HepG2 (cell line): ENCODE results near the gene STIM1. TPM values are rescaled to one million over a fixed set of nuclear protein-coding genes. Genes with fewer than 3 reads are reported as not detected.
A peak's percentile ranks its signal among the peaks of the same experiment; 100 is the strongest.

Source experiments
- ARID5B ChIP-seq: IDR thresholded peaks from 2 replicates; pipeline ENCODE4 v1.4.0; 2020; ENCODE audit warnings: mild to moderate bottlenecking, missing genetic modification reagents
- CREM ChIP-seq, 2 experiments: sonication (generic) in 1 of 2; formaldehyde crosslinking in 1 of 2; IDR thresholded peaks; 2 replicates each; pipeline versions ENCODE4 v1.4.0 to v1.6.1; 2016 to 2020; ENCODE audit warnings: antibody characterized with exemption in 1 of 2, mild to moderate bottlenecking in 1 of 2, missing genetic modification reagents in 1 of 2
- KLF15 ChIP-seq: sonication (generic); formaldehyde crosslinking; IDR thresholded peaks from 2 replicates; pipeline ENCODE4 v1.8.1; 2023; ENCODE audit warnings: borderline replicate concordance, mild to moderate bottlenecking, inconsistent platforms, missing genetic modification reagents, mixed read lengths
- MIER3 ChIP-seq: IDR thresholded peaks from 2 replicates; pipeline ENCODE4 v1.6.1; 2016; ENCODE audit warnings: missing compliant biosample characterization, borderline replicate concordance
- RFXAP ChIP-seq: sonication (generic); formaldehyde crosslinking; IDR thresholded peaks from 2 replicates; pipeline ENCODE4 v1.4.0; 2020; ENCODE audit warnings: missing genetic modification reagents, borderline replicate concordance
- SALL2 ChIP-seq: sonication (generic); formaldehyde crosslinking; IDR thresholded peaks from 2 replicates; pipeline ENCODE4 v1.8.1; 2023; ENCODE audit warnings: mild to moderate bottlenecking, missing genetic modification reagents, inconsistent platforms
- SAP130 ChIP-seq: IDR thresholded peaks from 2 replicates; pipeline ENCODE4 v1.6.1; 2016; ENCODE audit warnings: low read depth
- ZBTB38 ChIP-seq: sonication (generic); formaldehyde crosslinking; IDR thresholded peaks from 2 replicates; pipeline ENCODE4 v1.5.1; 2020; ENCODE audit warnings: mild to moderate bottlenecking, missing genetic modification reagents
- ZNF326 ChIP-seq: sonication (generic); formaldehyde crosslinking; IDR thresholded peaks from 2 replicates; pipeline ENCODE4 v1.4.0; 2020; ENCODE audit warnings: missing genetic modification reagents, borderline replicate concordance
- ZNF790 ChIP-seq: sonication (generic); formaldehyde crosslinking; IDR thresholded peaks from 2 replicates; pipeline ENCODE4 v1.8.0; 2022; ENCODE audit warnings: missing genetic modification reagents, mild to moderate bottlenecking, borderline replicate concordance
- polyA plus RNA-seq, 8 experiments: library from polyadenylated mRNA; depleted of rRNA in 3 of 8; stranded (reverse) in 7 of 8; unstranded in 1 of 8; fragments of >200 nt; fragmentation: Illumina TruSeq in 4 of 8; extraction: Trizol in 4 of 8; gene quantifications; 2 replicates each; pipeline versions ENCODE4 v1.2.1 to v1.2.3, GENCODE V29; 2011 to 2016; ENCODE audit warnings: low read depth in 4 of 8, missing spikeins in 1 of 8, mixed read lengths in 1 of 8; ENCODE audit not compliant: insufficient read depth in 1 of 8
- total RNA-seq, 5 experiments: library from RNA; depleted of rRNA; stranded (reverse); fragments of >200 nt; fragmentation: Illumina TruSeq; extraction: Trizol; gene quantifications; 2 replicates each; pipeline ENCODE4 v1.2.3, GENCODE V29; 2016; ENCODE audit warnings: low read depth in 1 of 5
- TF ChIP-seq, protein P1 (sequence below): fragments of 450-650 bp; IDR thresholded peaks from 2 replicates; pipeline ENCODE4 v1.6.1; 2017; ENCODE audit warnings: mild to moderate bottlenecking
- TF ChIP-seq, protein P2 (sequence below): sonication (generic); formaldehyde crosslinking; IDR thresholded peaks from 2 replicates; pipeline ENCODE4 v1.4.0; 2020; ENCODE audit warnings: mild to moderate bottlenecking, missing genetic modification reagents, borderline replicate concordance
- TF ChIP-seq, protein P3 (sequence below): sonication (generic); formaldehyde crosslinking; IDR thresholded peaks from 2 replicates; pipeline ENCODE4 v1.9.0; 2021; ENCODE audit warnings: missing genetic modification reagents, borderline replicate concordance

Gene STIM1
- total and polyA plus RNA-seq, 2 of the 13 experiments (the other 11 are each of a cell fraction or from before 2014, with no cell fraction given) = 19.2 to 28.5 TPM

GRCh38 chr11:4060182-4060923 is 204.9 kb downstream of the STIM1 start (continued):
- TF ChIP-seq, protein P1, sequence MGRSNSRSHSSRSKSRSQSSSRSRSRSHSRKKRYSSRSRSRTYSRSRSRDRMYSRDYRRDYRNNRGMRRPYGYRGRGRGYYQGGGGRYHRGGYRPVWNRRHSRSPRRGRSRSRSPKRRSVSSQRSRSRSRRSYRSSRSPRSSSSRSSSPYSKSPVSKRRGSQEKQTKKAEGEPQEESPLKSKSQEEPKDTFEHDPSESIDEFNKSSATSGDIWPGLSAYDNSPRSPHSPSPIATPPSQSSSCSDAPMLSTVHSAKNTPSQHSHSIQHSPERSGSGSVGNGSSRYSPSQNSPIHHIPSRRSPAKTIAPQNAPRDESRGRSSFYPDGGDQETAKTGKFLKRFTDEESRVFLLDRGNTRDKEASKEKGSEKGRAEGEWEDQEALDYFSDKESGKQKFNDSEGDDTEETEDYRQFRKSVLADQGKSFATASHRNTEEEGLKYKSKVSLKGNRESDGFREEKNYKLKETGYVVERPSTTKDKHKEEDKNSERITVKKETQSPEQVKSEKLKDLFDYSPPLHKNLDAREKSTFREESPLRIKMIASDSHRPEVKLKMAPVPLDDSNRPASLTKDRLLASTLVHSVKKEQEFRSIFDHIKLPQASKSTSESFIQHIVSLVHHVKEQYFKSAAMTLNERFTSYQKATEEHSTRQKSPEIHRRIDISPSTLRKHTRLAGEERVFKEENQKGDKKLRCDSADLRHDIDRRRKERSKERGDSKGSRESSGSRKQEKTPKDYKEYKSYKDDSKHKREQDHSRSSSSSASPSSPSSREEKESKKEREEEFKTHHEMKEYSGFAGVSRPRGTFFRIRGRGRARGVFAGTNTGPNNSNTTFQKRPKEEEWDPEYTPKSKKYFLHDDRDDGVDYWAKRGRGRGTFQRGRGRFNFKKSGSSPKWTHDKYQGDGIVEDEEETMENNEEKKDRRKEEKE = no peak
- TF ChIP-seq KLF15 (CRISPR knock-in tag) (no peak), RFXAP (CRISPR knock-in tag) (no peak), SALL2 (no peak), CREM (IDR thresholded peaks at IDR 0.05) (0 out of 2 replicates have a peak, but pooled peaks have one; percentile 38), CREM (CRISPR knock-in tag; IDR thresholded peaks at IDR 0.05) (no peak), ZNF326 (CRISPR knock-in tag) (no peak), ARID5B (CRISPR knock-in tag) (peak; percentile 79), MIER3 (0 out of 2 replicates have a peak, but pooled peaks have one; percentile 53), SAP130 (CRISPR knock-in tag) (peak; percentile 62), ZBTB38 (CRISPR knock-in tag) (no peak), ZNF790 (CRISPR knock-in tag) (no peak)
- TF ChIP-seq, protein P2, sequence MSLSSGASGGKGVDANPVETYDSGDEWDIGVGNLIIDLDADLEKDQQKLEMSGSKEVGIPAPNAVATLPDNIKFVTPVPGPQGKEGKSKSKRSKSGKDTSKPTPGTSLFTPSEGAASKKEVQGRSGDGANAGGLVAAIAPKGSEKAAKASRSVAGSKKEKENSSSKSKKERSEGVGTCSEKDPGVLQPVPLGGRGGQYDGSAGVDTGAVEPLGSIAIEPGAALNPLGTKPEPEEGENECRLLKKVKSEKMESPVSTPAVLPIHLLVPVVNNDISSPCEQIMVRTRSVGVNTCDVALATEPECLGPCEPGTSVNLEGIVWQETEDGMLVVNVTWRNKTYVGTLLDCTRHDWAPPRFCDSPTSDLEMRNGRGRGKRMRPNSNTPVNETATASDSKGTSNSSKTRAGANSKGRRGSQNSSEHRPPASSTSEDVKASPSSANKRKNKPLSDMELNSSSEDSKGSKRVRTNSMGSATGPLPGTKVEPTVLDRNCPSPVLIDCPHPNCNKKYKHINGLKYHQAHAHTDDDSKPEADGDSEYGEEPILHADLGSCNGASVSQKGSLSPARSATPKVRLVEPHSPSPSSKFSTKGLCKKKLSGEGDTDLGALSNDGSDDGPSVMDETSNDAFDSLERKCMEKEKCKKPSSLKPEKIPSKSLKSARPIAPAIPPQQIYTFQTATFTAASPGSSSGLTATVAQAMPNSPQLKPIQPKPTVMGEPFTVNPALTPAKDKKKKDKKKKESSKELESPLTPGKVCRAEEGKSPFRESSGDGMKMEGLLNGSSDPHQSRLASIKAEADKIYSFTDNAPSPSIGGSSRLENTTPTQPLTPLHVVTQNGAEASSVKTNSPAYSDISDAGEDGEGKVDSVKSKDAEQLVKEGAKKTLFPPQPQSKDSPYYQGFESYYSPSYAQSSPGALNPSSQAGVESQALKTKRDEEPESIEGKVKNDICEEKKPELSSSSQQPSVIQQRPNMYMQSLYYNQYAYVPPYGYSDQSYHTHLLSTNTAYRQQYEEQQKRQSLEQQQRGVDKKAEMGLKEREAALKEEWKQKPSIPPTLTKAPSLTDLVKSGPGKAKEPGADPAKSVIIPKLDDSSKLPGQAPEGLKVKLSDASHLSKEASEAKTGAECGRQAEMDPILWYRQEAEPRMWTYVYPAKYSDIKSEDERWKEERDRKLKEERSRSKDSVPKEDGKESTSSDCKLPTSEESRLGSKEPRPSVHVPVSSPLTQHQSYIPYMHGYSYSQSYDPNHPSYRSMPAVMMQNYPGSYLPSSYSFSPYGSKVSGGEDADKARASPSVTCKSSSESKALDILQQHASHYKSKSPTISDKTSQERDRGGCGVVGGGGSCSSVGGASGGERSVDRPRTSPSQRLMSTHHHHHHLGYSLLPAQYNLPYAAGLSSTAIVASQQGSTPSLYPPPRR = peak; percentile 85; the same call in 1 of the 2 replicates
- TF ChIP-seq, protein P3, sequence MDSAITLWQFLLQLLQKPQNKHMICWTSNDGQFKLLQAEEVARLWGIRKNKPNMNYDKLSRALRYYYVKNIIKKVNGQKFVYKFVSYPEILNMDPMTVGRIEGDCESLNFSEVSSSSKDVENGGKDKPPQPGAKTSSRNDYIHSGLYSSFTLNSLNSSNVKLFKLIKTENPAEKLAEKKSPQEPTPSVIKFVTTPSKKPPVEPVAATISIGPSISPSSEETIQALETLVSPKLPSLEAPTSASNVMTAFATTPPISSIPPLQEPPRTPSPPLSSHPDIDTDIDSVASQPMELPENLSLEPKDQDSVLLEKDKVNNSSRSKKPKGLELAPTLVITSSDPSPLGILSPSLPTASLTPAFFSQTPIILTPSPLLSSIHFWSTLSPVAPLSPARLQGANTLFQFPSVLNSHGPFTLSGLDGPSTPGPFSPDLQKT (CRISPR knock-in tag) = no peak
